ENCODE measurements around the gene ITCH.

DNA sequence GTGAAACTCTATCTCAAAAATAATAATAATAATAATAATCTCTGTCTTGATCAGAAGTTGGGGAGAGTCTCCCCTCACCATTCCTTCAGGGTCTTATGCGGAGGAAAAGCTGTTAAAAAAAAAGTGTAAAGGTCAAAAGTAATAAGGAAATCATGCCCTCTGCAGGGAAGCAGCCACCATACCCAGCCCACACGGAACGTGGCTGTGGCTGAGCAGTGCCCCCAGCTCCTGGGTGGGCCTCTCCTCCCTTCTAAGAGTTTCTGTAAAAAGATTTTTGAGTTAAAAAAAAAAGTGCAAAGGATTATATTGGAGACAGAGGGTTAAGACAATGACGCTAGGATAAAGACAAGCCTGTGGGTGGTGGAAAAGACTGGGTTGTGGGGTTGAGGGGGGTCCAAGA is 29.3 kb upstream of the ITCH start:
- TF ChIP-seq POLR2A (IDR thresholded peaks at IDR 0.05): no peak
- no peak for TF ChIP-seq CTCF (IDR thresholded peaks at IDR 0.05)
- TF ChIP-seq POLR2AphosphoS5 (IDR thresholded peaks at IDR 0.05; ENCODE audit: insufficient read depth in 1 of 2, low read depth in 1 of 2): no peak
